CD4-positive, alpha-beta T cell treated with Interleukin-4 for 4 hours (primary cell): ENCODE measurements around the gene NMS.
"Not testable (repeated sequence)": the region's sequence is repeated elsewhere in the genome, so short reads cannot be mapped to it uniquely, and the experiment has no call there.

ENCODE experiments used
- DNase-seq: peaks from one replicate; pipeline ENCODE4 v3.0.0-alpha.2; 2020

NMS gene, protein sequence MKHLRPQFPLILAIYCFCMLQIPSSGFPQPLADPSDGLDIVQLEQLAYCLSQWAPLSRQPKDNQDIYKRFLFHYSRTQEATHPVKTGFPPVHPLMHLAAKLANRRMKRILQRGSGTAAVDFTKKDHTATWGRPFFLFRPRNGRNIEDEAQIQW

DNA sequence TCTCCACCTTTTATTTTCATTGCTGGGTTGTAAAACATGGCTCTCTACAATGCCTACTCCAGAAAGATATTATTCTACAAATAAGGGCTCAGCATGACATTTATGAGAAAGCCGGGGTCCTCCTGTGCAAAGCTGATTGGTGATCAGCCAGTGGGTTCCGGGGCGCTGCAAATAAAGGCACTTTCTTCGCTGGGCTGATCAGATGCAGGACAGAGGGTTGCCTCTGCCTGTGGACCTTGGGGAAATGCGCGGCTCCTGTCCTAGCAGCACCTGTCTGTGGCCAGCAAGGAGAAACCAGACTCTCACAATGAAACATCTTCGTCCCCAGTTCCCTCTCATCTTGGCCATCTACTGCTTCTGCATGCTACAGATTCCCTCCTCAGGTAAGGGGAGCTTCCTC, at the start of gene NMS:
TSS of gene NMS (plus strand) at position 301 of the 400 bp plus-strand sequence. CDS start at position 308, 7 bp downstream.
- DNase-seq, result no peak

DNA sequence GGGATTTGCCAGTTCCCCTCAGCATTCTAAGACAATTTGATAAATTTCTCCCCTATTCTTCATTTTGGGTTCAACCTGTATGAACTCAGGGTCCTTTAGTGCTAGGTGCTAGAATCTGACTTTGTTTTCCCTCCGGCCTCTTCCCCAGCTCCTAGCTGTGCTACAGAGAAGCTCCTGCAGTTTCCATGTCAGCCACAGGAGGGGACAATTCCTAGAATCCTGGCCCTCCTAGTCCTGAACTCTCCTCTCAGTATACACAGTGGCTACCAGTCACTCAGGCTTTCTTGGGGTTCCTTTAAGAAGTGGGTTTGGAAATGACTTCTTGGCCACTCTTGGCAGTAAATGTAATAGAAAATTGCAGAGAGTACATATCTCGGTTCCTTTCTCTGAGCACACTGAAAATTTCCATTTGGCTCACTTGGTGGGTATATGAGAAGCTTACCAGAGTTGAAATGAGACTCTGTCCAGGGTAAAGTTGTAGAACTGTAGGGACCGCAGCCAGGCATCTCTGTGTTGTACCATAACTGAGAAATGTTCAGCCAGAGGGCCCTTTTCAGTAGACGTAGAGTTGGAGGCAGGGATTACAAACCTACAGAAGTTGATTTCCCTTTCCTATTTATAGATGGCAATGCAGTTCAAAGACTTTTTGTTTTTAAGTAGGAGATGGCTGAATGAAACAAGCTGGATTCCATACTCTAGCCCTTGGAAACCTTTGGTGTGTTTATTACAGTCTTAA, 47.8 kb upstream of the NMS start:
- no peak for DNase-seq

DNA sequence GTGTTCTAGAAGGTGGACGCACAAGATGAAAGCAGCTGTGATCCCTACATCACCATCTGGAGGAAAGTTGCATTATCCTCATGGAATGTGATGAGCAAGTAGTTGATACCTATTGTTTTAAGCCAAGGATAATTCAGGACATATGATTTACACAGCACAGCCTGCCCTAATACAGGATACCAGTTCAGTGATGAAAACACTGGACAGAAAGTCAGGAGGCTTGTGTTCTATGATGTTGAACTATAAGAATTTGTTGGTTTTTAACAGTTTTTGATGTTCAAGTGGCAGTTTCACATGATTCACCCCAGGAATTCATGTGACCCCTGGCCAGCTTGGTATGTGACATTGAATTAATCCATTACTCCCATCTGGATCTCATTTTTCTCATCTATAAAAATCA, 46.7 kb upstream of the NMS start:
- DNase-seq, result no peak

DNA sequence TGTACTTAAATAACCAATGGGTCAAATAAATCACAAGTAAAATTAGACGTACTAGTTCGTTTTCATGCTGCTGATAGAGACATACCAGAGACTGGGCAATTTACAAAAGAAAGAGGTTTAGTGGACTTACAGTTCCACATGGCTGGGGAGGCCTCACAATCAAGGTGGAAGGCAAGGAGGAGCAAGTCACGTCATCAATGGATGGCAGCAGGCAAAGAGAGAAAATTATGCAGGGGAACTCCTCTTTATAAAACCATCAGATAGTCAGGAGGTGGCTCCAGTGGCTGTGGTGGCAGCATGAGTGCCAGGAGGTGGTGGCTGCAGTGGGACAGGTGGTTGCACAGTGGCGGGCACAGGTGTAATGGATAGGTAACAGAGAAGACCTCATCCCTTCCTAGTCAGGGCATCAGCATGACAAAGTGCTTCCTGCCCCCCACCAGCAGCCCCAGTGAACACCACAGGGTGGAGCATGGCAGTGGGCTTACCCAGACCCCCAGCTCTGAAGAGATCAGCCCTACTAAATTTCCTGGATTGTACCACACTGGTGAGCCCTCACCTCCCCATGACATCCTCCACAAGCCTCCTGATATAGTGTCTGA, 45.9 kb upstream of the NMS start:
- DNase-seq, result no peak

DNA sequence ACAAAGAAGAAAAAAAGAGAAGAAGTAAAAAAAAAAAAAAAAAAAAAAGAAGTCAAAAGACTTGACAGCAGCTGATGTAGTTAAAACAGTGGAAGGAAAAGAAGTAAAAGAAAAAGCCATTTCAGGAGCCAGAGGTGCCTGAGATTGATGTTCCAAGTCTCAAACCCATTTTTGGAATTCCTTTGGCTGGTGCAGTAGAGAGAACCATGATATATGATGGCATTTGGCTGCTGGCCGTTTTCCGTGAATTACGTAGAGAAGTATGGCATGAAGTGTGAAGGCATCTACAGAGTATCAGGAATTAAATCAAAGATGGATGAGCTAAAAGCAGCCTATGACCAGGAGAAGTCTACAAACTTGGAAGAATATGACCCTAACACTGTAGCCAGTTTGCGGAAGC, 45.2 kb upstream of the NMS start:
- no peak for DNase-seq

DNA sequence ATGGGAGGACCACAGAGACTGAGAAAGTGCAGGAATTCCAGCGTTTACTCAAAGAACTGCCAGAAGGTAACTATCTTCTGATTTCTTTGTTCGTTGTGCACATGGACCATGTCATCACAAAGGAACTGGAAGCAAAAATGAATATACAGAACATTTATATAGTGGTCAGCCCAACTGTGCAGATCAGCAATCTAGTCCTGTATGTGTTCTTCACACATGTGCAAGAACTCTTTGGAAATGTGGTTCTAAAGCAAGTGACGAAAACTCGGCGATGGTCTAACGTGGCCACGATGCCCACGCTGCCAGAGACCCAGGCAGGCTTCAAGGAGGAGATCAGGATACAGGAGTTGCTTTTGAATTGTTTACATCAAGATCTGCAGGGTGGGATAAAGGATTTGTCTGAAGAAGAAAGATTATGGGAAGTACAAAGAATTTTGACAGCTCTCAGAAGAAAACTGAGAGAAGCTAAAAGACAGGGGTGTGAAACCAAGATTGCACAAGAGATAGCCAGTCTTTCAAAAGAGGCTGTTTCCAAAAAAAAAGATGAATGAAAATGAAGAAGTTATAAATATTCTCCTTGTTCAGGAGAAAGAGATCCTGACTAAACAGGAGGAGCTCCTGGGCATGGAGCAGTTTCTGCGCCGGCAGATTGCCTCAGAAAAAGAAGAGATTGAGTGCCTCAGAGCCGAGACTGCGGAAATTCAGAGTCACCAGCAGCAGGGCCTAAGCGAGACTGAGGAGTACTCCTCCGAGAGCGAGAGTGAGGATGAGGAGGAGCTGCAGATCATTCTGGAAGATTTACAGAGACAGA, 44.5 kb upstream of the NMS start:
- no peak for DNase-seq

DNA sequence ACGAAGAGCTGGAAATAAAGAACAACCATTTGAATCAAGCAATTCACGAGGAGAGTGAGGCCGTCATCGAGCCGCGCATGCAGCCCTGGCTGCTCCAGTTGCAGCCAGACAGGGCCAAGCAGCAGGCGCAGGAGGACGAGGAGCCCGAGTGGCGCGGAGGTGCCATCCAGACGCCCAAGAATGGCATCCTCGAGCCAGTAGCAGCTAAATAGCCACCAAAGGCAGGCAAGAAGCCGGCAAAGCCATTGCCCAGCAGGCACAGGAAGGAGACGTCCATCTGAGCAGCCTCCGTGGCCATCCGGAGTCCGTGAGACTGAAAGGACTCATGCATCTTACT, 43.9 kb upstream of the NMS start:
- DNase-seq, result no peak

DNA sequence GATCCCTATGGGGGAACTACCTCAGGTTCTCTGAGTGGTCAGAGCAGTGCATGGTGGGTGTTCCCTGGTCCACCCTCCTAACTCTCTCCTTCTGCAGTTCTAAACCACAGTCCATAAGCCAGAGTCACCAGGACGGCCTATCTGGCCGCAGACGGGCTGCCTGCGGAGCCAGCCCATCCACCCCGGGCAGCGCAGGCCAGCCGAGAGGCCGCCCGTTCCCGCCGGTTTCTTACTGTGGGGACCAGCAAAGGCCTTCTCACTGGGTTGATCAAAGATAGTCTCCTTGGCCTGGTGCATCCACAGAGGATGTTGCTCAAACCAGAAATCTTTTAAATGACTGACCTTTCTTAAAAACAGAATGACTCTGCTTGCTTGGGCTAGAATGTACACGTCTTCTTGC, 43.2 kb upstream of the NMS start:
- no peak for DNase-seq

DNA sequence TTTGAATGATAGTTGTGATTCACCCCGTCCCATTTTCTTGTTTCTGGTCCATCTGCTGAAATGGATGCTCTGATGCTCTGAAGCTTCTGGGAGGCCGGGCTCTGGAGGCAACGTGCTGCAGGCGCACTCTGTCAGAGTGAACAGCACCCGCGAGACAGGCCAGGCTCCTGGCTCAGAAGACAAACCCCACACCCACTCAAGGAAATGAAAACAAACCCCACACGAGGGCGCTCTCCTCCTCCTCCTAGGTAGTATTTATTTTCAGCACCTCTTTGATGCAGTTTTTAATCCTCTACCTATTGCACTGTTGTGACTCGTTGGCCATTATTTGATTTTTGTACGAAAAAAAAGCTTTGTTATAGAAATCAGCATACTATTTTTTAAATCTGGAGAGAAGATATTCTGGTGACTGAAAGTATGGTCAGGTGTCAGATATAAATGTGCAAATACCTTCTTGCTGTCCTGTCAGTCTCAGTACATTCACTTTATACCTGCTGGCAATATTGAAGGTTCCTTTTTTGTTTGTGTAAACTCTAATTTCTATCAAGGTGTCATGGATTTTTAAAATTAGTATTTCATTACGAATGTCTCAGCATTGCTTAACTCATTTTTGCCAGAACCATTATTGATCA, 42.5 kb upstream of the NMS start:
- DNase-seq, result peak; percentile 50

DNA sequence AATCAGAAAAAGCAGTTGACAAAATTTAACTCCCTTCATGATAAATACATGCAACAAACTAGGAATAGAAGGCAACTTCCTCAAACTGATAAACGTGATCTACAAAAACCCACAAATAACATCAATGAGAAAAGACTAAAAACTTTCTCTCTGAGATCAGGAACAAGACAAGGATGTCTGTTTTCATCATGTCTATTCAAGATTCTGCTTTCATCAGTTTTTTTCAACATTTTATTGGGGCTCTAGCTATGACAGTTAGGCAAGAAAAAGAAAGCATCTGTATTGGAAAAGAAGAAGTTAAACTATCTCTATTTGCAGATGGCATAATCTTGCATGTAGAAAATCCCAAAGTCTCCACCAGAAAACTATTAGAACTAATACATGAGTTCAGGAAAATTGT, 40.6 kb upstream of the NMS start:
- DNase-seq, result no peak

DNA sequence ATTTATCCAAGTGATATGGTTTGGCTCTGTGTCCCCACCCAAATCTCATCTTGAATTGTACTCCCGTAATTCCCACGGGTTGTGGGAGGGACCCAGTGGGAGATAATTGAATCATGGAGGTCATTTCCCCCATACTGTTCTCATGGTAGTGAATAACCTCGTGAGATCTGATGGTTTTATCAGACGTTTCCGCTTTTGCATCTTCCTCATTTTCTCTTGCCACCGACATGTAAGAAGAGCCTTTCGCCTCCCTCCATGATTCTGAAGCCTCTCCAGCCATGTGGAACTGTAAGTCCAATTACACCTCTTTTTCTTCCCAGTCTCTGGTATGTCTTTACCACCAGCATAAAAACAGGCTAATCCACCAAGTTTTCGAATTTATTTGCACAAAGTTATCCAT, 32.5 kb upstream of the NMS start:
- no peak for DNase-seq

DNA sequence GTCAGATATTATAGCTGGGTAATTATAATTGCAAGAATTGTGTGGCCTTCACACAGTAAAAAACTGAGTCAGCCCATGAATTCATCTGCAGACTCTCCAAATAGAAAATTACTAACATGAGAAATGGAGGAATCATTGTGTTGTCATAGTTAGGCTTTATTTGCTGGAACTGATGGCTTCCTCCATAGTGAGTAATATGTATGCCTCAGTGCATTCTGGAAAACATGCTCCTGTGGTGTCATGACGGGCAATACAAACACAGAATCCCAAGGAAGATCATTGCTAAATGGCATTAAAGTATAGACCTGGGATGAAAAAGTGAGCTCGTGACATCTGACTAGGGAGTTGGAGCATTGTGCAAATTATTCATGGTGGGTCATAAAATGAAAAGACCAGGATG, 23.6 kb upstream of the NMS start:
- no peak for DNase-seq

DNA sequence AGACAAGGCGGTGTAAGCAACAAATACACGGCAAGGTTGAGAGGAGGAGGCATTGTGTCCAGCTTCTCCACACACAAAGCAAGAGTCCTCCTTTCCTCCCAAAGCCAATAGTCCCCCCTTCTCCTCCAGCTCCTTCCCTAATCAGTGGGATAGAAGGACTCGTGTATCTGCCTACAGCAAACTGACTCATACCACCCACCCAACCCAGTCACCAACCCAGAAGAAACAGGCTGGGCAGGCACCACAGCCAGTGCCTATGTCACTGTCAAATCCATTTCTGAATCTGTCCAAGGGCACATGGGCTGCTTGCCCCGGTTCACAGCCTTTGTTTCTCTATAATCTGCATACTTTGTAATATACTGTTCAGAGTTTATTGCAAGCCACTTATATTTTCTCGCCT, 19.2 kb upstream of the NMS start:
- DNase-seq, result no peak

DNA sequence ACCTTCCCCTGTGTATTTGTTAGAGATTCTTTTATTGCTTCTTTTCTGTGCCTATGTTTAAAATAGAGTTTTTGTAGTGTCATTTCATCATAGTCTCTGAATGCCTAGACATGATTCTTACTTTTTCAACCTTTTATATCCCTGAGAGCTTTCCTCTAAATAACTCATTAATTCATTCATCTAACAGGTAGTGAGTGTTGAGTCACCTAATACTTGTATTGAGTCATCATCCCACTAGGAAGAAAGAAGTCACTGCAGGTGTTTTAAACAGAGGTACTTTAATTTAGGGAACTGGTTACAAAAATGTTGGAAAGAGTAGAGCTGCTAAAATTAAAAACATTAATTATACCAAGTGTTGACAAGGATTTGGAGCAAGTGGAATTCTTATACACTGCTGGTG, 18.5 kb upstream of the NMS start:
- DNase-seq, result no peak

DNA sequence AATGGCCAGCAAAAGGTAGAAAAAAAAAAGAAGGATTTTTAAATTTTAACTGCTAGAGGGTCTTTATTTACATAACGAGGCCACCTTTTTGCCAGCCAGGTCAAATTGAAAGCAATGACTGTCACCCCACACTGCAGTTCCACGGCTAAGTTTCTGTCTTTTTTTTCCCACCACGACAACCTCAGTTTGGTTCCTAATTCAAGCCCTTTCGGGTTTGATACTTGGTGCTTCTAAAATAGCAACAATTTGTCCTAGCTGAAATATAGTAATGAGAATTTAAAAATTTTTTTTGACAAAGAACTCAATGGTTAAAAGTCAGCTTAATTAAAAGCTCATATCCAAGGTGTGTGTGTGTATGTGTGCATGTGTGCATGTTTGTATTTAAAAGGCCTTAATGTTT, 16.4 kb upstream of the NMS start:
- DNase-seq, result no peak

DNA sequence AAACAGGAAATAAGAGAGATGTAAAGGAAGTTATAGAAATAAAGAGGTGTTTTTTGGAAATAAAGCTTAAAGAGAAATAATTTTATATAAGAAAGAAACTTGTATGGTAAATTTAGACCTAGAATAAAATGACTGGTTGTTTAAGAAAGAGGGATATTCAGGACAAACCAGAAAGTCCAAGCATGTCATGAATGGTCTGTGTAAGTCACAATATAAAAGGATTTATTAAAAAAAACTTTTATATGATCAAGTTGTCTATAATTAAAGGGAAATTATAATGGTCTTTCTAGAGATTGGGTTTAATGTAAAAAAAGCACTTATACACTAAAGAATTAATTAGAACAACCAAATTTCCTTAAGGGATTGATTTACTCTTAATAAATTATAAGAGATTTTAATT, 13.9 kb upstream of the NMS start:
- not testable (repeated sequence) for DNase-seq

DNA sequence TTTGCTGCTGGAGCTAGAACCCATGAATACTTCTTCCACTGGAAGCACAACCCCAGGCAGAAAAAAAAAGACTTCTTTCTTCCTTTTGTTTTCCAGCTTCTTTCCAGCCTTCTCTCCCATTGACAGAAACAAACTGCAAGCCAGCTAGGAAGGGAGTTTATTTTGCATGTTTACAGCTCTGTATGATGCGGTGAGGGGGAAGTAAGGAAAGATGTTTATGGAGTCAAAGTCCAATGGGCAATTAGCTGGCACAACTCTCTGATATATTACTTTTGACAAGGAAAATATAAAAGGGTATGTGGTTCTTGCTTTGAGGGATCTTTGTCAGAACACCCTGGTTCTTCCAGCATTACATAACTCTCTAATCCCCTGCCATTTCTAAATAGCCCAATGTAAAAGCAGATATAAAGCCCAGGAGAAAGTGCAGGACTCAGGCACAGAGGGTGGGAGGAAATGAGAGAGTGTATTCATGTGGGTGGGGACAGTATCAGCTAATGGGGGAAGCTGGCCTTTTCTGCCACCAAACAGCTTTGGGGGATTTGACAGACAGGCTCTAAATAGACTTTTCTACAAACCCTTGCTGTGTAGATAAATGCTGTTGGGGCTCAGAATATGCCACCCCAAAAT, 9.3 kb upstream of the NMS start:
- DNase-seq, result no peak

DNA sequence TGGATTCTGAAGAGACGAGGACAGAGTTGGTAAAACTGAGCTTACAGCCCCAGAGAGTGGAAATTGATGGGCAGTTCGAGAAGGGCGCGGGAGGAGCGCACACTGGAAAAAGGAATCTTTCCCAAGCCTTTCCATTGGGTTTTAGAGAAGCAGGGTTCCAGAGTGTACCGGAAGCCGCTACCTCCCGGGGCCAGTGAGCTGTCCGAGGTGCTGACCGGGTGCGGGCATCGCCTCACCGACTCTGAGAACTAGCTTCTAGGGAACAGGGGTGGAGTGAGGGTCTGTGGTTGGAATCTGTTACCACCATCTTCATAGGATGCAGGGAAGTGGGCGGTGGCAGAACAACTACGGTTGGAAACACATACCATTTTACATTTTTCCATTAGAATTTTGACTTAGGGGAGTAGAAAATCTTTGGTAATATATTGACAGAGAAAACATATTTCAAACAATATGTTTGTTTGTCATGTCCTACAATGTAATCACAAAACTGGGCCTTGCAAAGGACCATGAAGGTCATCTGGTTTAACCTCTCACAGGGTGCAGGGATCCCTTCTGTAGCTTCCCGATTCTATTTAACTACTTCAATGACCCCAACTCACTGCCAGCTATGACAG, 724 bp downstream of the NMS start:
- no peak for DNase-seq

DNA sequence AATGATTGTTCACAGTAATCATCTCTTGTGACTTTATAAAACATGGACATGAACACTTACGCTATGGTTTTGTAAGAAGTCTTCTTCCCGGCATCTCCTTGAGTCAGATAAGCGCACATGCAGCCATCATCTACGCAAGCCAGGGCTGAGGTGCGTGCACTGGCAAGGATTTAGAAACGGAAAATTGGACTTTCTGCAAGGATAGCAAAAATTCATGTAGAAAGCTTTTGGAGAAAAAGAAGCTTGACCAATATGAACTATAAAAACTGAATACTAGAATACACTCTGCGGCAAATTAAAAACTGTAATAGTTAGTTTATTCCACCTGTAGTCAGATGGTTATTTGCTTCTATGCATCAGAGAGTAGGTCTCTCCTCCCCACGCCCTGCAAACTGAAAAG, 6.3 kb downstream of the NMS start:
- DNase-seq, result no peak

DNA sequence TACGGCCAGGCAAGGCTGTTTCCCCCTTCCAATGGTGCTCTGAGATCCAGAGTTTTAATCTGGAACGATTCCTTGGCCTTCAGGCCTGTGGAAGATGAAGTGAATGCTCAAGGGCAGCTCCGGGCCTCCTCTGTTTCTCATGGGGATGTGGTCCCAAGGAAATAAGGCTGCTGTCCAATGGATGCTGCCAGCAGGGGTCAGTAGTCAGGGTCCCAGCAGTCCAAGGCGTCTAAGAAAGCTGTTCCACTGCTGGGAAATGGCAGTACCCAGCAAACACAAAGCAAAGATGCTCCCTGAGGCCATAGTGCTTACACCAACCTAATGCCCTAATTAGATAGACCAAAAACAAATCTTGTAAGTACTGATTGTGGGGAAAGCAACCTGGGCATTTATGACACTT, 12.5 kb downstream of the NMS start:
- DNase-seq, result no peak

DNA sequence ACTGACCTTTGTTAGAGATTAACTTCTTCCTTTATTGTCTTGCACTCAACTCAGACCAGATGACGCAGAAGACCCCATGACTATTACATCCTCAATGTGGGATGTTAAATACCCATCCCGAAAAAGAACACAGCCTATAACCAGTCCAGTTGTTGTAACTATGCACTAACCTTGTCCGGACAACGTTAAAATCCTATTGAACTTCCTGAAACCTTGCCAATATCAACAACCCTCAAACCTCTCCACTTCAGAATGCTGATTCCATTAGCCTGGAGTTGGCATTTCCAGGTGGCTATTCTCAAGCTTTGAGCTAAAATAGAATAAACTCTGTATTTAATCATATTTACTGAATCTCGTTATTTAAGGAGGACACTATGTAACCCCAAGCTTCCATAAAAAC, 13.6 kb downstream of the NMS start:
- DNase-seq, result no peak

DNA sequence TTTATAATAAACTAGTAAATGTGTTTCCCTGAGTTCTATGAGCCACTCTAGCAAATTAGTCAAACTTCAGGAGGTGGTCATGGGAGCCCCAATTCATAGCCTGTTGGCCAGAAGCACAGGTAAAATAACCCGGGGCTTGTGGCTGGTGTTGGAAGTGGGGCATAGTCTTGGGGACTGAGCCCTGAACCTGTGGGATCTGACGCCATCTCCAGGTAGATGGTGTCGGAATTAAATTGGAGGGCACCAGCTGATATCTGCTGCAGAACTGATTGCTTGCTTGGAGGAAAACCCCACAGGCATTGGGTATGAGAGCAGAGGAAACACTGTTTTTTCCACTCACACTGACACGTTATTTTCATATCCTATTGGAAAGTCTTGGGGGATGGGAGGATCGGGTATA, 14.1 kb downstream of the NMS start:
- no peak for DNase-seq

DNA sequence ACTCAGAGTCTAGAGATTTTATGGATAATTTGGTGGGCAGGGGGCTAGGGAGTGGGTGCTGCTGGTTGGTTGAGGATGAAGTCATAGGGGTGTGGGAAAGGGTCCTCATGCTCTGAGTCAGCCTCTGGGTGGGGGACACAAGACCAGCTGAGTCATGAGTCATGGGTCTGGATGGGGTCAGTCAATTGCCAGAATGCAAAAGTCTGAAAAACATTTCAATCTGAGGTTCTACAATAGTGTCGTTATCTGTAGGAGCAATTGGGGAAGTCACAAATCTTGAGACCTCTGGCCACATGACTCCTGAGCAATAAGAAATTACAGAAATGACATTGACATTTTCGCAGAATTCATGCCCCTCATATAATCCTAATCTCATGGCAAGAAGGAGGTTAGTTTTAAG, 15.1 kb downstream of the NMS start:
- no peak for DNase-seq
